IMR-90 (cell line): Measurements from ENCODE around the gene S1PR3. TPM values are rescaled to one million over a fixed set of nuclear protein-coding genes. Genes with fewer than 3 reads are reported as not detected.

Experiments
- ATAC-seq: fragments of 200-7000 bp; cut with Tn5 transposase; 2 replicates; pipeline ENCODE4 v1.9.1; 2020; ENCODE audit warnings: low read depth, mild to moderate bottlenecking, moderate library complexity
- BruUV-seq: library from RNA; stranded (reverse); fragments of 400-500 nt; replicated peaks from 2 replicates; lab custom pipeline; 2021; lab: Mats Ljungman, UMichigan
- CTCF ChIA-PET: fragments of 300-600 bp; formaldehyde crosslinking; extraction: SDS; loops from one replicate; lab custom pipeline; 2021; ENCODE audit warnings: antibody characterized with exemption; lab: Yijun Ruan, JAX
- POLR2A ChIA-PET: fragments of 300-600 bp; sonication (Branson Sonifier 250); formaldehyde crosslinking; loops from one replicate; lab custom pipeline; 2022; ENCODE audit warnings: antibody characterized with exemption; ENCODE audit not compliant: unreplicated experiment; lab: Charles Lee
- DNase-seq: peaks from one replicate; pipeline ENCODE4 v3.0.0; 2013
- H2AFZ ChIP-seq: replicated peaks from 2 replicates; pipeline ENCODE3; 2013; ENCODE audit warnings: low read length, mild to moderate bottlenecking; ENCODE audit not compliant: poor library complexity
- H2AK5ac ChIP-seq: 2 replicates; pipeline ENCODE4 v1.6.1; 2013; ENCODE audit warnings: low read depth, low read length, inconsistent platforms
- H2AK9ac ChIP-seq: replicated peaks from 2 replicates; pipeline ENCODE3; 2013; ENCODE audit warnings: mild to moderate bottlenecking, low read depth, low read length, moderate library complexity; ENCODE audit not compliant: poor library complexity
- H2BK120ac ChIP-seq: 2 replicates; pipeline ENCODE4 v1.6.1; 2013; ENCODE audit warnings: low read depth, low read length, inconsistent platforms
- H2BK15ac ChIP-seq: 3 replicates; pipeline ENCODE4 v1.6.1; 2013; ENCODE audit warnings: low read depth, low read length, inconsistent platforms
- H2BK20ac ChIP-seq: 2 replicates; pipeline ENCODE4 v1.6.1; 2013; ENCODE audit warnings: low read depth, mild to moderate bottlenecking, inconsistent platforms, low read length, moderate library complexity
- H2BK5ac ChIP-seq: 2 replicates; pipeline ENCODE4 v1.6.1; 2013; ENCODE audit warnings: mild to moderate bottlenecking, low read depth, low read length, inconsistent platforms; ENCODE audit not compliant: poor library complexity, severe bottlenecking
- H3K14ac ChIP-seq: replicated peaks from 2 replicates; pipeline ENCODE4 v1.6.1; 2013; ENCODE audit warnings: low read depth, low read length, inconsistent platforms
- H3K18ac ChIP-seq: 2 replicates; pipeline ENCODE4 v1.6.1; 2013; ENCODE audit warnings: low read depth, low read length, control low read depth
- H3K23ac ChIP-seq: 2 replicates; pipeline ENCODE4 v1.6.1; 2013; ENCODE audit warnings: low read depth, low read length, inconsistent platforms
- H3K27ac ChIP-seq: 2 replicates; pipeline ENCODE4 v1.5.1; 2013; ENCODE audit warnings: mild to moderate bottlenecking, control low read depth, low read length; ENCODE audit not compliant: insufficient read depth
- H3K27me3 ChIP-seq: 2 replicates; pipeline ENCODE4 v1.6.1; 2013; ENCODE audit warnings: low read length; ENCODE audit not compliant: control insufficient read depth, insufficient read depth
- H3K36me3 ChIP-seq: 2 replicates; pipeline ENCODE4 v1.6.1; 2013; ENCODE audit warnings: low read length, mixed read lengths; ENCODE audit not compliant: control insufficient read depth, insufficient read depth
- H3K4ac ChIP-seq: 2 replicates; pipeline ENCODE4 v1.6.1; 2013; ENCODE audit warnings: low read depth, low read length, inconsistent platforms
- H3K4me1 ChIP-seq: 2 replicates; pipeline ENCODE4 v1.6.1; 2013; ENCODE audit warnings: low read length, mixed read lengths; ENCODE audit not compliant: control insufficient read depth, insufficient read depth
- H3K4me2 ChIP-seq: 2 replicates; pipeline ENCODE4 v1.6.1; 2013; ENCODE audit warnings: low read depth, mild to moderate bottlenecking, control low read depth, low read length, moderate library complexity
- H3K4me3 ChIP-seq: 2 replicates; pipeline ENCODE4 v1.5.1; 2013; ENCODE audit warnings: low read depth, mild to moderate bottlenecking, control low read depth, low read length, moderate library complexity; ENCODE audit not compliant: insufficient read depth
- H3K56ac ChIP-seq: 2 replicates; pipeline ENCODE4 v1.6.1; 2013; ENCODE audit warnings: low read length, inconsistent platforms; ENCODE audit not compliant: insufficient read depth; ENCODE audit errors: extremely low read depth
- H3K79me1 ChIP-seq, 2 experiments: 2 replicates each; pipeline ENCODE4 v1.6.1; 2013; ENCODE audit warnings: low read length in 2 of 2, inconsistent platforms in 1 of 2, low read depth in 1 of 2
- H3K9ac ChIP-seq: 2 replicates; pipeline ENCODE4 v1.6.1; 2013; ENCODE audit warnings: low read depth, low read length, control low read depth
- H3K9me1 ChIP-seq: 2 replicates; pipeline ENCODE4 v1.6.1; 2013; ENCODE audit warnings: low read length, inconsistent platforms; ENCODE audit not compliant: insufficient read depth
- H3K9me3 ChIP-seq: 2 replicates; pipeline ENCODE4 v1.6.1; 2013; ENCODE audit warnings: low read length; ENCODE audit not compliant: control insufficient read depth, insufficient read depth
- H4K20me1 ChIP-seq: 2 replicates; pipeline ENCODE4 v1.6.1; 2013; ENCODE audit warnings: low read length, inconsistent platforms; ENCODE audit not compliant: insufficient read depth
- H4K5ac ChIP-seq: 2 replicates; pipeline ENCODE4 v1.6.1; 2013; ENCODE audit warnings: mild to moderate bottlenecking, low read depth, low read length, control low read depth
- H4K8ac ChIP-seq, 2 experiments: 2 replicates each; pipeline ENCODE4 v1.6.1; 2013; ENCODE audit warnings: low read depth in 2 of 2, low read length in 2 of 2, control low read depth in 1 of 2, inconsistent platforms in 1 of 2
- H4K91ac ChIP-seq: 2 replicates; pipeline ENCODE4 v1.6.1; 2013; ENCODE audit warnings: low read depth, low read length, inconsistent platforms; ENCODE audit not compliant: insufficient read depth
- CEBPB ChIP-seq: IDR thresholded peaks from 2 replicates; pipeline ENCODE4 v1.6.1; 2012; ENCODE audit warnings: low read depth, low read length, improper control_type of control experiment
- CTCF ChIP-seq: conservative IDR thresholded peaks from 2 replicates; pipeline ENCODE4 v1.5.1; 2012; ENCODE audit warnings: mild to moderate bottlenecking, low read depth, low read length, improper control_type of control experiment
- ELK1 ChIP-seq: fragments of 150-350 bp; IDR thresholded peaks from 2 replicates; pipeline ENCODE4 v1.6.1; 2016; ENCODE audit warnings: low read depth, mild to moderate bottlenecking, low read length, moderate library complexity, borderline replicate concordance
- MAZ ChIP-seq: IDR thresholded peaks from 2 replicates; pipeline ENCODE4 v1.6.1; 2012; ENCODE audit warnings: low read depth, mild to moderate bottlenecking, low read length, improper control_type of control experiment, moderate library complexity, borderline replicate concordance
- NFE2L2 ChIP-seq: fragments of 150-350 bp; IDR thresholded peaks from 2 replicates; pipeline ENCODE4 v1.6.1; 2016; ENCODE audit warnings: low read depth, mild to moderate bottlenecking, low read length
- RFX5 ChIP-seq: IDR thresholded peaks from 2 replicates; pipeline ENCODE4 v1.8.0; 2012; ENCODE audit warnings: low read depth, mild to moderate bottlenecking, low read length, moderate library complexity
- WGBS, 2 experiments: methylation state at CpG; one replicate each; pipeline versions ENCODE4 v1.1.5 to v1.1.7; 2013; ENCODE audit warnings: missing lambda C conversion rate in 2 of 2; ENCODE audit not compliant: insufficient read length in 1 of 2; ENCODE audit errors: extremely low coverage in 2 of 2; 5-methylcytosine and 5-hydroxymethylcytosine counted together
- dilution Hi-C: fragments of 300-500 bp; cut with HindIII; formaldehyde crosslinking; loops from one replicate; pipeline ENCODE4 v1.14.3; 2018; ENCODE audit warnings: low sequenced_read_pairs; ENCODE audit not compliant: unreplicated experiment
- in situ Hi-C: fragments of 300-500 bp; cut with MboI; formaldehyde crosslinking; loops from 3 replicates; pipeline ENCODE4 v1.14.3; 2019; ENCODE audit warnings: low sequenced_read_pairs, inconsistent platforms, mixed read lengths
- intact Hi-C: fragments of 100-400 bp; cut with micrococcal nuclease; formaldehyde crosslinking; loops from 2 replicates; pipeline ENCODE4 v1.10.0; 2022
- polyA plus RNA-seq, 3 experiments: library from polyadenylated mRNA; depleted of rRNA; stranded (reverse); fragments of >200 nt; gene quantifications; 2 replicates each; pipeline ENCODE4 v1.2.3, GENCODE V29; 2012; ENCODE audit warnings: low replicate concordance in 1 of 3
- total RNA-seq: library from RNA; depleted of rRNA; stranded (reverse); fragments of >200 nt; gene quantifications from 2 replicates; pipeline ENCODE4 v1.2.3, GENCODE V29; 2012

S1PR3 gene
- total and polyA plus RNA-seq, 2 of the 4 experiments (the other 2 are of a cell fraction), result 28.4 to 28.7 TPM

- peak; percentile 63 for DNase-seq
- Histone ChIP-seq H3K4me2 (peak overlapping the region; percentile 60), H3K36me3 (peaks cover 32% of the 10 kb centered on the region), H2AK5ac (peak overlapping the region; percentile 82; the same call in 1 of the 2 replicates), H3K79me1 (peaks cover 29 to 54% of the 10 kb centered on the region in 2 experiments), H2BK120ac (0 out of 2 replicates have a peak overlapping the region, but pooled peaks have one; percentile 6), H3K23ac (no peak overlapping the region), H2BK15ac (no peak overlapping the region), H3K56ac (no peak overlapping the region), H3K27ac (no peak overlapping the region), H4K91ac (no peak overlapping the region; the same call in 1 of the 2 replicates), H4K20me1 (peaks cover 4% of the 10 kb centered on the region; the same call in 1 of the 2 replicates), H3K4ac (peak overlapping the region; percentile 73; the same call in 1 of the 2 replicates), H2AFZ (no peak overlapping the region), H2BK20ac (no peak overlapping the region), H3K9me3 (no peaks in the 10 kb centered on the region), H4K5ac (peak overlapping the region; percentile 28), H3K27me3 (no peaks in the 10 kb centered on the region), H4K8ac (no peak overlapping the region), H3K9me1 (peaks cover 19% of the 10 kb centered on the region), H3K14ac (peak overlapping the region; percentile 73; the same call in 1 of the 2 replicates), H3K4me3 (peak overlapping the region; percentile 9; the same call in 1 of the 2 replicates), H2AK9ac (no peak overlapping the region), H2BK5ac (no peak overlapping the region), H3K4me1 (peaks cover 18% of the 10 kb centered on the region), H3K18ac (no peak overlapping the region), H3K9ac (no peak overlapping the region; the same call in 1 of the 2 replicates)
- ATAC-seq, result no peak
- dilution Hi-C loops (loop anchor here (25.0 kb wide), 1 partner anchor 357 kb away; no protein-coding TSS in a partner anchor), in situ Hi-C loops (loop anchor here (10.0 kb wide), 1 partner anchor 220 kb away; no protein-coding TSS in a partner anchor), intact Hi-C loops (loop anchor here (2.0 to 5.0 kb wide), 3 partner anchors 142 to 272 kb away; no protein-coding TSS in a partner anchor)
- ChIA-PET CTCF (interaction anchor here (0.6 kb wide), 1 partner anchor 552 kb away, joined by 5 read pairs; no protein-coding TSS in a partner anchor), POLR2A (no interaction called here)
- 17% methylated on average over 1 of the region's 9 CpGs; no CpG with 5 or more reads in 1 of the 2 experiments for WGBS, 2 experiments
- no peak for TF ChIP-seq CTCF
- TF ChIP-seq ELK1, result no peak
- no peak for TF ChIP-seq MAZ
- TF ChIP-seq RFX5, result no peak
- no peak for TF ChIP-seq NFE2L2
- TF ChIP-seq CEBPB, result peak; percentile 53; the same call in 1 of the 2 replicates
- BruUV-seq, result no TSS peak
Measured at GRCh38 chr9:88994469-88995199, 3.4 kb downstream of the S1PR3 start.
